Frontal cortex (tissue), 4 donors: Measurements from ENCODE around the gene PLEKHG4. TPM values are rescaled to one million over a fixed set of nuclear protein-coding genes. Genes with fewer than 3 reads are reported as not detected.

Experiments used
- DNase-seq, 2 donors: peaks; one replicate each; pipeline ENCODE4 v3.0.0; 2012; ENCODE audit warnings: low spot score in 2 of 2
- FAIRE-seq: peaks from 2 replicates; lab custom pipeline; 2012; peaks lifted over from hg19 to GRCh38; lab: Jason Lieb, UNC
- total RNA-seq: library from RNA; depleted of rRNA; stranded (reverse); fragments of >200 nt; gene quantifications from one replicate; pipeline ENCODE4 v1.2.3, GENCODE V29; 2014
- donor health status: control.
- donor health status: control.
- donor health status: control.

Gene PLEKHG4
- total RNA-seq, 1 donor from 2014 or later, result 2.9 TPM

DNA sequence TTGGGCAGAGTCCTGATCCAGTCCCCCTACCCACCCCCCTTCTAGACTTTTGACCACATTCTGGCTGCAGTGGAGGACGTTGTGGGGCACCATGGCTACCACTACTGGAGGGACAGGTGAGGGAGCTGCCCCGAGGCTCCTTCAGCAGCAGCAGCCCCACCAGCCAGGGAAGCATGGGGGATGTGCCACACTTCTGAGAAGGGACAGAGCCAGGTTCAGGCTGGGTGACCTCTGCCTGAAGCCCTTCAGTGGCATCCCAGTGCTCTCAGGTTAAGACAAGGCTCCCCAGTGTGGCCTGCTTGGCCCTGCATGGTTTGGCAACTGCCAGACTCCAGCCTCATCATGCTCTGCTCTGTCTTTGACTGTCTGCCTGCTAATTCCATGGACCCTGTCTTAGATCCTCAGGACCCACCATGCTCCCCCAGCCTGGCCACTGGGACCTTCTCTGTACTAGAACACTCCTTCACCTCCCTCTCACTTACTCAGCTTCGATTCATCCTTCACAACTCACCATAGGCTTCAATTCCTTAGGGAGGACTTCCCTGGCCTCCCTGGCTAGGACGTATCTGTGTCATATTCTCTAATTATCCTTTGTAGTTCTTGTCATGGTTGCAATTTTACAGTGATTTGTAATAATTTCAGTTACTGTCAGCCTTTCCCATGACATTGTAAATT is 21.7 kb upstream of the PLEKHG4 start:
- FAIRE-seq, result no peak

GRCh38 chr16:67258161-67258835 is 21.0 kb upstream of the PLEKHG4 start:
- no peak for DNase-seq
- FAIRE-seq, result no peak

More for the DNA sequence above, 21.7 kb upstream of the PLEKHG4 start:
- no peak for DNase-seq

DNA sequence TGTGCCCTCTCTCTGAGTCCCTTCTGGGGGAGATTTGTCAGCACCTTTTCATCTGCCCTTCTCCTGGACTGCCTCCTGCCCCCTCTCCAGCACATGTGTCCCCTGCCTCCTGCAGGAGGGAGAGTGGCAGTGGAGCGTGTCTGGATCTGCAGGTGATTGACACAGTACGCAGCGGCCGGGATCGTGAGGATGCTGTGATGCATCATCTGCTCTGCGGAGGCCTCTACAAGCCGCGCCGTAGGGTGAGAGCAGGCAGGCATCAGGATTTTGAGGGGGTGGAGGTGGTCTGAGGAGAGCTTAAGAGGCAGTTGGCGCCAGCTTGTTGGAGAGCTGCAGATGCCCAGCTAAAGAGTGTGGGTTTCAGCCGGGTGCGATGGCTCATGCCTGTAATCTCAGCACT is 19.6 kb upstream of the PLEKHG4 start:
- no peak for DNase-seq

DNA sequence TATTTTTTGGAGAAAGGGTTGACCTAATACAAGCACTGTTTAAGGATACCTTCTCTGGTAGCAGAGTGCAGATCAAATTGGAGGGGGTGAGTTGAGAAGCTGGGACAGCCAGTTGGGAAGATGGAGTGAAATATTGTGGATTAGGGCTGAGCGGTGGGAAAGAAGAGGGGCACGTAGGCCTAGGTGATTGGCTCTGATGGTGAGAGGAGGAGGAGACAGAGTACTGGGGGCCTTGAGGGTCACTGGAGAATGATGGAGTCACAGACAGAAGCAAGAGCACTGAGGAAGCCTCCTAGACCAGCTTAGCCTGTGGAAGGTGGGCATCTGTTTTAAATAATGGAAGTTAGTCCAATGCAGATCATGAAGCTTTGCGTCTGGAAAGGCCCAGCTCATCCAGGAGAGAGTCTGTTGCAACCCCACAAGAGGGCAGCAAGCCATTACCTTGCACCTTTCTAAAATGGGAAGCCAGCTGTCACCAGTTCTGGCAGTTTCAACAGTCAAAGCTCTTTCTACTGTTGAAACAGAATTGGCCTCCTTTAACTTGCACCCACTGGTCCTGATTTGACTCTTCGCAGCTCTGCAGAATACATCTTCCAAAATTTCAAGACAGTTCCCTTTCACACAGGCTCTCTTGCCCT is 18.8 kb upstream of the PLEKHG4 start:
- DNase-seq (peak in 1 of 2 donors; percentile 17), FAIRE-seq (no peak)

More for the DNA sequence above, 19.6 kb upstream of the PLEKHG4 start:
- no peak for FAIRE-seq

DNA sequence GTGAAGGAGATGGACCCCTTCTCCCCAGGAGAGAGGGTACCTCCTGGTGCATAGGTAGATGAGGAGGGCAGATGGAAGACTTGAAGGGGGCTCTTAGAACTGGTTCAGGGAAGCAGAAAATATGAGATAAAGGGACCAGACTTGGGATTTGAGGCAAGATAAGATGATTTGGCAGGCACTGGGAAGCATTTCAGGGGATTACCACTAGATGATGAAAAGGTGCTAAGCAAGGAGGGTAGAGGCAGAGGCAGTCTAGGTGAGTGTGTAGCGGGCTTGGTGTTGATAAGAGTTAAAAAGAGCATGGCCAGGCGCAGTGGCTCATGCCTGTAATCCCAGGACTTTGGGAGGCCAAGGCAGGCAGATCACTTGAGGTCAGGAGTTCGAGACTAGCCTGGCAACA is 16.1 kb upstream of the PLEKHG4 start:
- FAIRE-seq (no peak), DNase-seq (no peak)

DNA sequence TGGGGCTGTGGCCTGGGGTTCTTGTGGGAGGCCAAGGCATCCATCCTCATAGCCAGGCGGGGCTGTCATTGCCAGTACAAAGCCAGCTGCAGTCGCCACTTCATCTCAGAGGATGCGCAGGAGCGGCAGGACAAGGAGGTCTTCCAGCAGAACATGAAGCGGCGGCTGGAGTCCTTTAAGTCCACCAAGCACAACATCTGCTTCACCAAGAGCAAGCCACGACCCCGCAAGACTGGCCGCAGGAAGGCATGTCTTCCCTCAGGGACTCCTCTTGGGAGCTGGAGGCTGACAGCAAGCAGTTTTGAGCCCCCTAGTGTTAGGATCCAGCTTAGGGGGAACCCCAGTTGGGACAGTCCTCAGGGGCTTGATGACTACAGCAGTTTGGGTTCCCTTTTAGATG is 15.1 kb upstream of the PLEKHG4 start:
- FAIRE-seq, result no peak
- DNase-seq, result no peak

GRCh38 chr16:67264866-67265265 is 14.5 kb upstream of the PLEKHG4 start:
- DNase-seq (no peak), FAIRE-seq (no peak)

GRCh38 chr16:67265834-67266233 is 13.5 kb upstream of the PLEKHG4 start:
- no peak for FAIRE-seq

GRCh38 chr16:67268136-67268579 is 11.2 kb upstream of the PLEKHG4 start:
- no peak for DNase-seq
- FAIRE-seq, result no peak

More at GRCh38 chr16:67265834-67266233, 13.5 kb upstream of the PLEKHG4 start:
- DNase-seq, result no peak

DNA sequence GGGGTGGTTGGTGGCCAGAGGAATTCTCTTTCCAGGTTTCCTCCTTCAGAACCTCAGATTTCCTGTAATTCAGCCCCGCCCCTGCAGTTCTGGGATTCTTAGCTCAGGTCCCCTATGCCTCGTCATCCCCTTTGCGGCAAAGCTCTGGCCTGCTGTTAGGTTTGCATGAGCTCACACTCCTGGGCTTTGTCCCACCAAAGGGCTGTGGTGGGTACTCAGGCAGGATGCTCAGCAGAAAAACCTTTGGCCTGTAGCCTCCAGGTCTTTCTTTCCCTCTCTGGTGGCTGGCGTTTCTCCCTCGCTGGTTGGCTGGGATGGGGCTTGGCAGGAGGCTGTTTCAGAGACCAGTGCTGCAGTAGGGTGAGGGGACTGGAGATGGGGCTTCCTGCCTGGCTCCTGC is 9.6 kb upstream of the PLEKHG4 start:
- FAIRE-seq (no peak), DNase-seq (no peak)

DNA sequence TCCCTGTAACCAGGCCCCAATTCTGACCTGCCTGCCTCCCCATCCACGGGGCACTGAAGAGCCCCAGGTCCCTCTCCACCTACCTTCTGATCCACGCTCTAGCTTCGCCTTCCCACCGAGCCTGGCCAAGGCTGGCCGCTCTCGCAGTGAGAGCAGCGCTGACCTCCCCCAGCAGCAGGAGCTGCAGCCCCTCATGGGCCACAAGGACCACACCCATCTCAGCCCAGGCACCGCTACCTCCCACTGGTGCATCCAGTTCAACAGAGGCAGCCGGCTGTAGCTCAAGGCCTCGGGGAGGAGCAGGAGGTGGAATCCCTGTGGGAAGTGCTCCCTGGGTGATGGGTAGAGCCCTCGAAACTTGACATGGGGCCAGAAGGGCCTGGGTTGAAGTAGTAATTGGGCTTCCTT is 8.4 kb upstream of the PLEKHG4 start:
- FAIRE-seq, result no peak

GRCh38 chr16:67271446-67271845 is 7.9 kb upstream of the PLEKHG4 start:
- FAIRE-seq (no peak), DNase-seq (no peak)

More for the DNA sequence above, 8.4 kb upstream of the PLEKHG4 start:
- no peak for DNase-seq

GRCh38 chr16:67275321-67275720 is 4.0 kb upstream of the PLEKHG4 start:
- DNase-seq (no peak), FAIRE-seq (no peak)

DNA sequence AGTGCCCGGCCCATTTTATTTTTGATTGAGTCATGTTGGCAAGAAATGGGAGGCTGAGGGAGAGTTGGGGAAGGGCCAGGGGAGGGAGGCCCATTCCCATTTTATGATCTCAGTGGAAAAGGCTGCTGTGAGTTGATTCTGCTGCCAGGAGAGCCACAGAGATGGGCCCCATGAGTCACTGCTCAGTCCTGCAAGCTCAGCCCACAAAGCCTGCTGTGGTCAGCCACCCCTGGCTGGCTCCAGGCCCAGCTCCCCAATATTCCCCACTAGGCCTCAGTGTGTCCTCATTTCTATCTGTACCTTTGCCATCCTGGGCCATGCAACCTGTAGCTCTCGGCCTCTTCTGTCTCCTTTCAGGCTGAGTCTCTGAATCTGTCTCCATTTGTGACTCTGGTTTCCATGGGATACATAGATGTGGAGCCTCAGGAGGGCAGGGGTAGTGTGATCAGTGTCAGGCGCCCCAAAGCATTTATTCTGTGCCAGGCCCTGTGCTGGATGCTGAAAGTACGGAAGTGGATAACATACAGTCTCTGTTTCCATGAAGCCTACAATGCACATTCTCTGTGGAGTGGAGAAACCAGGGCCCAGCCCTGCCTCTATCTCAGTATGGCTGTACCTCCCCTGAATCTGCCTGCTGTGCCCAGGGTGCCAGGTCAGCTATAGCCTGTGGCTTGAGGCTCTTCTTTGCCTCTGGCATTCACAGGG is 1.9 kb upstream of the PLEKHG4 start:
- no peak for DNase-seq
- FAIRE-seq, result no peak

DNA sequence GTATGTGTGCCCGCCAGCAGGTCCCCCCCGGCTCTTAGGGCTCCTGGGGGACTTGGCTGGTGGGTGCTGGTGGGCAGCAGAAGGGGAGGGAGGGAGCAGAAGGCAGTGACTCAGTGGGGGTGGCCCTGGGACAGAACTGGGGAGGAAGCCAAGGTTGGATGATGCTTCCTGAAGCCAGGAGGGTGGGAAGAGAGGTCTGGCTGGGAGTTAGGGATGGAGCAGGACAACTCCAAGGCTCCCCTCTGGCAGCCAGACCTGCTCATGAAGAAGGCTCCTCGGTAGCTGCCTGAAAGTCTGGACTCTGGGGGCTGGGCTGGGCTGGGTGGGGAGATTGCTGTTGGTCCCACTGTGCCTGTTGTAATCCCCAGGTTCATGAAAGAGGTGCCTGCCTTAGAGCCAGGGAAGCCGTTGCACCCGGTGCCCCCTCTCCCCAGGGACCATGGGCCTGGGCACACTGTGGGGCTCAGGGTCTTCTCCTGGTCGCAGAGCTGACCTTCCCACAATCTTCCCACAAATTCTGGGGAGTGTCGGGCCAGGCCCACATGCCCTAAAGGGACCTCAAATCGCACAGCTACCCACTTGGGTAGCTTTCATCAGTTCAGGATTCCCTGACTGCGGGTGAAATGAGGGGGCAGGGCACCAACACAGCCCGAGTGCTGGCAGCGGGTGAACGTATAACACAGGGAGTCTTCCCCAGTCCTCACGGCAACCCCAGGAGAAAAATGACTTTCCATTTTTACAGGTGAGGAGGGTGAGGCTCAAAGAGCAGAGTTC is 1.1 kb upstream of the PLEKHG4 start:
- no peak for FAIRE-seq
- DNase-seq, result no peak

DNA sequence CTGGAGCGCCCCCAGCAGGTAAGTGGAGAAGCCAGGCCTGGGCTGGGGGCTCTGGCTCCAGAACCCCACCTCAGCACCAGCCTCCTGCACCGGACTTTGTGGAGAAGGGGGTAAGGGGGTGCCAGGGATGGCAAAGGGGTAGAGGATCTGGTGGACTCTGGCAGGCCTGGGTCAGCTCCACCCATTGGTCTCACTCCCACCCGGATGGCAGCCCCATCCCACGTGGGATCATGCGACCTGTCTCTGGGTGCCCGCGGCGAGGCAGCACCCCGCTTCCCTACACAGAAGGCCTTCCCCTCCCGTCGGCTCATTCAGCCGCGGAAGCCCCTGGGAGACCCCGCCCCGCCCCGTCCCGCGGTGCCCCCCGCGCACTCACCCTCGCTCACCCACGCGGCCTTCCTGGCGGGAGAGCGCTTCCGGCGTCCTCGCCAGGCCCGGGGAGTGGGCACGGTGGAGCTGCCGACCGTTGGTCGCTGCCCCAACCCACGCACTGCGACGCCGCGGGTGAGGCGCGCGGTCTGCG is 498 bp upstream of the PLEKHG4 start:
- DNase-seq (peak; percentile 53 to 56), FAIRE-seq (no peak)

- no peak for DNase-seq
- FAIRE-seq, result no peak
These were observed 1.0 kb downstream of the PLEKHG4 start for GRCh38 chr16:67280090-67281015.
